ENCODE data around the gene PTPRA. TPM values are rescaled to one million over a fixed set of nuclear protein-coding genes. Genes with fewer than 3 reads are reported as not detected.

The PTPRA gene
- total and polyA plus RNA-seq, 2 of the 8 experiments (the other 6 are each of a cell fraction or from before 2014, with no cell fraction given): 47.7 to 51.3 TPM

GRCh38 chr20:2872459-2873009, 747 bp upstream of the PTPRA start (continued):
- no peak for TF ChIP-seq CHD7 (IDR thresholded peaks at IDR 0.05; ENCODE audit: insufficient replicate concordance, low read length)
- TF ChIP-seq POLR2AphosphoS5 (IDR thresholded peaks at IDR 0.05; ENCODE audit: low read depth, low read length): no peak; the same call in 1 of the 2 replicates
- no peak for TF ChIP-seq SAP30 (IDR thresholded peaks at IDR 0.05; ENCODE audit: insufficient read depth, insufficient replicate concordance, low read length)
- no peak; the same call in 1 of the 2 replicates for TF ChIP-seq ATF2 (IDR thresholded peaks at IDR 0.05; ENCODE audit: low read length)
- no peak for TF ChIP-seq USF2 (IDR thresholded peaks at IDR 0.05; ENCODE audit: low read length)
- no peak for TF ChIP-seq EGR1 (IDR thresholded peaks at IDR 0.05; ENCODE audit: borderline replicate concordance, low read depth, low read length)
- TF ChIP-seq RFX5 (IDR thresholded peaks at IDR 0.05; ENCODE audit: borderline replicate concordance, low read depth, low read length): no peak
- no peak for TF ChIP-seq JUN (IDR thresholded peaks at IDR 0.05; ENCODE audit: low read depth, low read length)
